Inflammatory macrophage treated with lipopolysaccharide for 1 hour (primary cell): ENCODE data around the gene NUTM2G.
A peak's percentile ranks its signal among the peaks of the same experiment; 100 is the strongest.
"Not testable (repeated sequence)": the region's sequence is repeated elsewhere in the genome, so short reads cannot be mapped to it uniquely, and the experiment has no call there.

ENCODE experiments used
- DNase-seq, 2 donors: peaks; one replicate each; pipeline ENCODE4 v3.0.0-alpha.2; 2020 to 2022

NUTM2G gene

GRCh38 chr9:96928543-96928942 is at the start of gene NUTM2G:
Gene NUTM2G (plus strand): TSS chr9:96928843. CDS start chr9:96929025, 182 bp downstream.
- not testable (repeated sequence) for DNase-seq

- DNase-seq = peak; percentile 17 to 34
These were observed 44.7 kb upstream of the NUTM2G start for GRCh38 chr9:96883922-96884321.

DNA sequence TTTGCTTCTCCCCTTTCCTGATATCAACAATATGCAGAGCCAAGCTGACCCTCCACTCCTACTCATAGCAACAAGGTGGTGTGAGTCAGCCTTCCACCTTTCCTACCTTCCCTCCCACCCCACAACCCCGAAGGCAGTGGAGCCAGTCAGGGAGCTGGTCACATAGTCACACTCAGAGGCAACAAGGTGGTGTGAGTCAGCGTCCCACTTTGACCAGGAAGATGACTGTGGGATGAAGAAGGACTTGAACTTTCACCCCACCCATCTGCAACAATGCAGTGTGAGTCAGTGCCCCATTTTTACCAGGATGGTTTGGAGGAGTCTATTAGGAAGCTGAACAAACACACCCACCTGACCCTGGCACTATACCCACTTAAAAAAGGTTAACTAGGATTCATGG is 44.2 kb upstream of the NUTM2G start:
- DNase-seq = peak; percentile 17 to 49

GRCh38 chr9:96885424-96885823 is 43.2 kb upstream of the NUTM2G start:
- DNase-seq = no peak

DNA sequence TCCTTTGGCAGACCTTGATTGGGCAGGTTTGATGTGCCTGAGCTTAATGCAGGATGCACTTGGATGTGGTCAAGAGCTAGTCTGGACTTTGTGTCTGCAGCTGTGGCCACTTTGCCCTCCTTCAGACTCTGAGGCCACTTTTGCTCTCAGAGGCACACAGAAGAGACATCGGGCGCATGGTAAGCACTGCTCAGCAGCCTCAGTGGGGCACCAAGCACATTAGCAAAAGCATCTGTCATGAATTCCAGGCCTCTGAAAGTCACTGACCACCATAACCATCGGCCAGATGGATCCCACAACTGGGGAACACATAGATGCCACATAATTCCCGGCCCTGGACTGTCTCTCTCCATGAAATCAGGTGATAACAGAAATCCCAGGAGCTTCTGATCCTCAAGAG is 40.1 kb upstream of the NUTM2G start:
- no peak for DNase-seq

DNA sequence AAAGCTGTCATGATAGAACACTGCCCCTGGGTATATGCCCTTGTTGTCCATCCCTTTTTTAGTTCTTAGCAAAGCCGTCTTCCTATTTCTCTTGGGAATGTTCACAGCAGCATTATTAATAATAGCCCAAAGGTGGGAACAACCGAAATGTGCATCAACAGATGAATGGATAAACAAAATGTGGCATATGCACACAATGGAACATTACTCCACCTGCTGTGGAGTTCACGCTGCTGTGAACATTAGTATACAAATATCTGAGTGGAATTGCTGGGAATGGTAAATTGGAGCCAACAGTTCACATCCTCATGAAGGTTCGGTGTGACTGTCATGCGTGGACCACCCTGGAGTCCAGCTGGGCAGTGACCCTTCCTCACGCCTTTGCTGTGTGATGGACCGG is 36.5 kb upstream of the NUTM2G start:
- no peak for DNase-seq

DNA sequence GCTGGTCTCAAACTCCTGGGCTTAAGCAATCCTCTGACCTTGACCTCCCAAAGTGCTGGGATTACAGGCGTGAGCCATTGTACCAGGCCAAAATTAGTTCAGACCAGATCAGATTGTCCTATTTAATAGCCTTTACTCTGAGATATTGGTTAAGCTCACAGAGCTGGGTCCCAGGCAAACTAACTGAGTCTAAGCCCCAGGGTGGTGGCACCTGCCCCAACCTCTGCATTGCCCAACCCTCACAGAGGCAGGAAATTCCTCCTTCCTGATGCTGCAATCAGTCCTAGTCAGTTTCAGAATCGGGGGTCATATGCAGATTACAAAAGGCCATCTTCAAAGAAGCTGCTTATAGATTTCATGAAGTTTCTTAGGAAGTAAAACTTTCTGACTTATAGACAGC is 28.6 kb upstream of the NUTM2G start:
- not testable (repeated sequence) for DNase-seq

DNA sequence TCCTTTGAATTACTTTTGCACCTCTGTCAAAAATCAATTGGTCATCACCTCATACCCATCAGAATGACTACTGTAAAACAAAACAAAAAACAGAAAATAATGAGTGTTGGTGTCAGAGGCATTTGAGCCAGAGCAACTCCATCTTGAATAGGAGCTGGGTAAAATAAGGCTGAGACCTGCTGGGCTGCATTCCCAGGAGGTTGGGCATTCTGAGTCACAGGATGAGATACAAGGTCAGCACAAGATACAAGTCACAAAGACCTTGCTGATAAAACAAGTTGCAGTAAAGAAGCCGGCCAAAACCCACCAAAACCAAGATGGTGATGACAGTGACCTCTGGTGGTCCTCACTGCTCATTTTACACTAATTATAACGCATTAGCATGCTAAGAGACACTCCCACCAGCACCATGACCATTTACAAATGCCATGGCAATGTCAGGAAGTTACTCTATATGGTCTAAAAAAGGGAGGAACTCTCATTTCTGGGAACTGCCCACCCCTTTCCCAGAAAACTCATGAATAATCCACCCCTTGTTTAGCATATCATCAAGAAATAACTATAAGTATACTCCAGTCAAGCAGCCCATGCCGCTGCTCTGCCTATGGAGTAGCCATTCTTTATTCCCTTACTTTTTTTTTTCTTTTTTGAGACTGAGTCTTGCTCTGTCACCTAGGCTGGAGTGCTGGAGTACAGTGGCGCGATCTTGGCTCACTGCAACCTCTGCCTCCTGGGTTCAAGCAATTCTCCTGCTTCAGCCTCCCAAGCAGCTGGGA is 23.5 kb upstream of the NUTM2G start:
- not testable (repeated sequence) for DNase-seq

DNA sequence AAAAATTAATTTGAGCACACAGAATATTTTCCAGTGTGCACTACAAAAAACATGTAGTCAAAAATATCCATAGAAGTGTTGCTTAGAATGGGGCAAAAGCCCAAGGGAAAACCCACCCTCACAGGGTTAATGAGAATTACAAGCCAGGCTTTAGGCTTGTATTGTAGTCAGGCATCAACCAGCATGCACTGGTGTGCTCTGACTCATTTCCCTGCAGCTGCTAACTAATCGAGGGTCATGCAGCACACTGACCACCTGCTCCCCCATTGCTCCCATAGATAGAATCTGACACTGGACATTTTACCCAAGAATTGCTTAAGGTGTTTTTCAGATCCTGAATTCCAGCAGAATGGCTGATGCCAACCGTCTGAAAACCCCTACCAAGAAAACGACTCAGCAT is 20.2 kb upstream of the NUTM2G start:
- not testable (repeated sequence) for DNase-seq

DNA sequence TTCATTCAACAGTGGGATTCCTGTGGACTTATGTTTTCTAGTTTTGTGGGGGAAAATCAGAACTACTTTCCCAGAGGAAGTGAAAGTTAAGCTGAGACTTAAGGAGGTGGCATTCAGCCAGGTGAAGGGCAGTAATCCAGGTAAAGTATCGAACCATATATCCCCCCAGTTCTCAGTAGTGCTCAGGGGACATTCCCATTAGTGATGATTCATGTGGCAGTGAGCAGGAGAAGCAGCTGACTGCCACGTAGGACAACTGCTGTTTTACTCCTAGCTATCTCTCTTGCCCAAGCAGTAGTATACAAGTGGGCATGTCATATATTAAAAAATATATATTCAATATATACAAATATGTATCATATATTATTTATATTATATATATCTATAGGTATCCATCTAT is 13.1 kb upstream of the NUTM2G start:
- not testable (repeated sequence) for DNase-seq

DNA sequence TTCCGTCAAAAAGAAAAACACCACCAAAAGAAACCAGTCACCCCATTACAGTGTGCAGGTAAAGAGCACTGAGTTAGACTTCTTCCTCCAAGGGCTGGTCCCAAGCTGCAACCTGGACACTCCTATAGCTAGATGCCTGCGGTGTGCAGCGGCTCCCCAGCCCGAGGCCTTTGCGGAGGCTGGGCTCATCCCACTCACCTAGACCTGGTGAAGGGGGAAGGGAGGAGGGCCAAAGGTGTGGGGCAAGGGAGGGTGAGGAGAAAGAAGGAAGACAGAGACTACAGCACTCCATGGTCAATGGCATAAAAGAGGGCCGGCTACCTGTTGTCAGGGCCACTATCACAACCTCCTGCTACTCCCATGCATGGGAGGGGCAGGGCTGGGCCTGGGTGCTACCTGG is 12.1 kb upstream of the NUTM2G start:
- DNase-seq = not testable (repeated sequence)

- not testable (repeated sequence) for DNase-seq
These were observed 10.1 kb upstream of the NUTM2G start for GRCh38 chr9:96918550-96918949.

- not testable (repeated sequence) for DNase-seq
These were observed 7.8 kb upstream of the NUTM2G start for GRCh38 chr9:96920803-96921202.

DNA sequence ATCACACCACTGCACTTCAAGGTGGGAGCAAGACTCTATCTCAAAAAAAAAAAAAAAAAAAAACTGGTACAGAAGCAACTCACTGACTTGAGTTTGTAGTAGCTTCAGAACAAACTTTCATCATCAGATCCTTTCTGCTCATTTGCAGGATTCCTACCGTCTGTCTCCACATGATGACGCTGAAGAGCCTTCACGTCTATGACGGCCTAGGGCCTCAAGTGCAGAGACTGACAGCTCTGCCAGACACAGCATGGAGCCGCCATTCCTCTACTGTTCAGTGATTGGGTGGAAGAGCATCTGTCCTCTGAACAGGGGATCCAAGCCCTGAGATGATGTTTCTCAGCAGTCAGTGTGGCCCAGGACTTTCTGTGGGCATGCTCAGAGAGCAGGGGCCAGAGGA is 3.1 kb upstream of the NUTM2G start:
- DNase-seq = not testable (repeated sequence)

DNA sequence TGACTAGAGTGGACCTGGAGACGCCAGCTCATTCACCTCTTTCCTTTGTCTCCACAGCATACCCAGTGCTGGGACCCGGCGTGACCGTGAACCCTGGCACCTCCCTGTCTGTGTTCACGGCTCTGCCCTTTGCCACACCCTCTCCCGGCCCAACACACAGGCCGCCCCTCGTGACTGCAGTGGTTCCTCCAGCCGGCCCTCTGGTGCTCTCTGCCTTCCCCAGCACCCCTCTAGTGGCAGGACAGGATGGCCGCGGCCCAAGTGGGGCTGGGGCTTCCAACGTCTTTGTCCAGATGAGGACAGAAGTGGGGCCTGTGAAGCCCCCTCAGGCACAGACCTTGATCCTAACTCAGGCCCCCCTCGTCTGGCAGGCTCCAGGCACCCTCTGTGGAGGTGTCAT is 3.0 kb downstream of the NUTM2G start:
- DNase-seq = not testable (repeated sequence)

- not testable (repeated sequence) for DNase-seq
These were observed 5.5 kb downstream of the NUTM2G start for GRCh38 chr9:96934097-96934496.

- not testable (repeated sequence) for DNase-seq
These were observed 6.1 kb downstream of the NUTM2G start for GRCh38 chr9:96934706-96935105.

DNA sequence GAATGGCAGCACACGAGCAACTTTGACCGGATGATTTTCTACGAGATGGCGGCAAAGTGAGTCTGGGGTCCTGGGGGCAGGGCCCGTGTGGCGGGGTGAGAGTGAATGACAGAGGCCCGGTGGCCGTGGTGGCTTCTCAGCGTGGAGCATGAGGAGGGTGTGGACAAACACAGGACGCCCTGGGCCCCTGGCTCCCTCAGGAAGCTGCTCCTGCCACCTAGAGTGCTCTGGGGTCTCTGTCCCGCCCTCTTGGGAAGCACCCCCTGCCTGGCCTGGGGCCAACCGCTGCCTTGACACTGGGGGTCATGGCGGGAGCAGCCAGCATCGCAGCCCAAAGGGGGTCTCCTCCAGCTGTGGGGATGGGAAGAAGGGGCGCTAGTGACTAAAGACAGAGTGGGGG is 6.8 kb downstream of the NUTM2G start:
- DNase-seq = not testable (repeated sequence)

- DNase-seq = not testable (repeated sequence)
These were observed 8.8 kb downstream of the NUTM2G start for GRCh38 chr9:96937442-96937841.

DNA sequence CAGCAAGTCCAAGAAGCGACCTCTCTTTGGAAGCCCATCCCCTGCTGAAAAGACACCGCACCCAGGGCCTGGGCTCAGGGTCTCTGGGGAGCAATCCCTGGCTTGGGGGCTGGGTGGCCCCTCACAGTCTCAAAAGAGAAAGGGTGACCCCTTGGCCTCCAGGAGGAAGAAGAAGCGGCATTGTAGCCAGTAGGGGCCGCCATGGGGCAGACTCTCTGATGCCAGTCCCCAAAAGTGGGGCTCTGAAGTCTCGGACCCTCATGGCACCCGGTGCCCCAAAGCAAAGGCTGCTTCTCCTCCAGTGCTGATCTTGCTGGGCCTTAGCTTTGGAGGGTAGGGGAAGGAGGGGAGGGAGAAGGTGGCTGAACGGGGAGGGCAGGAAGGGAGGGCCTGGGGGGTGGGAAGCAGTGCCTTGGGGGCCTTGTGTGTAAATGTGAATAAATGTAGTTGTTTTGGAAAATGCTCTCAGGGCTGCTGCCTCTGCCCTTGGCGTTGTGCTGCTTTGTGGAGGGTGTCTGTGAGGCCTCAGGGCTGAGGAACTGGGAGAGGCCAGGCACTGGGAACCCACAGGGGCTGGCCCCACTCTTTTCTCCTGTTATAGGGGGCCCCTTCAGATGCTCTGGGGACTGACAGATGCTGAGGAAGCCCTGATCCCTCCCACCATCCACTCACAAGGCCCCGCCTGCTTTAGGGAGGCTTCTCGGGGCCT is 10.5 kb downstream of the NUTM2G start:
- DNase-seq = not testable (repeated sequence)

DNA sequence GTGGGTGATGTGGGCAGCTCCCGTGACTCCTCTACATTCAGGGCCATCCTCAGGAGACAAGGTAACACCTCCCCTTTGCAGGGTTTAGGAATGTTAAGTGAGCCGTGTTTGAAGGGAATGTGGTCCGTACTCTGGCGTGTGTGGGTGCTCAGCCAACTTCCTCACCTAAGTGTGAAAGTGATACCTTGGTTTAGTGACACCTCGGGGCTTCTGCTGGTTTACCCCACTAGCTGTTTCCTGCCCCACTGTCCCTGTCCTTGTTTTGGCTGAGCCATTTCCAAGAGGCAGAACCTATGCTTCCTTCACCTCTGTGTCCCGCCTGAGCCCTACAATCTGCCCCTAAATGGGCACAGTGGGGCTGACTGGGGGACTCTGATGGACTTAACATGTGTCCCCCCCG is 12.3 kb downstream of the NUTM2G start:
- DNase-seq = not testable (repeated sequence)

DNA sequence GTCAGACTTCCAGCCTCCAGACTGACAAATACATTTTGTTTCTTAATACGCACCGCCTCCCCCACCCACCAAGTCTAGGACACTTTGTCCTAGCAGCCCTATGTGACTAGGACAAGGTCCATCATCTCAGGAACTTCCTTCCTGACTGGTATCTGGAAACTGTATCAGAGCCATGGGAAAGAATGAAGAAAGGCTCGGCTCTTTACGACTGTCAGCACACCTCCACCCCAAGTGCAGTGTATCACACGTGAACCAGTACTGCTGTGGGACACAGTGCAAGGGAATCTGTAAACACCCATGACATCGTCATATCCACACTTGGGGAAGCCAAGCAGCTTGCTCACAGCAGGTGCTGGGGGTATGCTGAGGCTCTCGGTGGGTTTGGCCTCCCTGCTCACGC is 13.0 kb downstream of the NUTM2G start:
- not testable (repeated sequence) for DNase-seq

GRCh38 chr9:96942181-96942580 is 13.5 kb downstream of the NUTM2G start:
- DNase-seq = not testable (repeated sequence)

- not testable (repeated sequence) for DNase-seq
These were observed 20.7 kb downstream of the NUTM2G start for GRCh38 chr9:96949346-96949745.
